NCI-H526 treated with DMSO at 0.1 percent for 48 hours (cell line): Measurements from ENCODE around the gene GLT8D2.

Experiments used
- DNase-seq: peaks from one replicate; lab custom pipeline; 2025; lab: John Stamatoyannopoulos, UW

Gene GLT8D2

DNA sequence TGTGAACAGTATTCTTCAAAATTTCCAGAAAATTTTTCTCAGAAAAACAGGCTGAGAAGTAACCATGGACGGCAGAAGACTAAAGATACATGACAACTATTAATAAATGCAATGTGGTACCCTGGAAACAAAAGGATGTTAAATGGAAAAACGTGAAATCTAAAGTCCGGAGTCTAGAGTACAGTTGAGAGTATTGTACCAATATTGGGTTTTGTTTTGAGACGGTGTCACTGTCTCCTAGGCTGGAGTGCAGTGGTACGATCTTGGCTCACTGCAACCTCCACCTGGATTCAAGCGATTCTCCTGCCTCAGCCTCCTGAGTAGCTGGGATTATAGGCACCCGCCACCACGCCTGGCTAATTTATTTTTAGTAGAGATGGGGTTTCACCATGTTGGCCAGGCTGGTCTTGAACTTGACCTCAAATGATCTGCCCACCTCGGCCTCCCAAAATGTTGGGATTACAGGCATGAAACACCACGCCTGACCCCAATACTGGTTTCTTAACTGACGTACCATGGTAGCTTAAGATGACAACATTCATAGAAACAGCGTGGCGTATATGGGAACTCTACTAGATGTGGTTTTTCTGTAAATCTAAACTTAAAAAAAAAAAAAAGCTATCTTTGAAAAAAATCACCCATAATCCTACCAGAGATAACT, 101.1 kb downstream of the GLT8D2 start:
- DNase-seq: no peak

DNA sequence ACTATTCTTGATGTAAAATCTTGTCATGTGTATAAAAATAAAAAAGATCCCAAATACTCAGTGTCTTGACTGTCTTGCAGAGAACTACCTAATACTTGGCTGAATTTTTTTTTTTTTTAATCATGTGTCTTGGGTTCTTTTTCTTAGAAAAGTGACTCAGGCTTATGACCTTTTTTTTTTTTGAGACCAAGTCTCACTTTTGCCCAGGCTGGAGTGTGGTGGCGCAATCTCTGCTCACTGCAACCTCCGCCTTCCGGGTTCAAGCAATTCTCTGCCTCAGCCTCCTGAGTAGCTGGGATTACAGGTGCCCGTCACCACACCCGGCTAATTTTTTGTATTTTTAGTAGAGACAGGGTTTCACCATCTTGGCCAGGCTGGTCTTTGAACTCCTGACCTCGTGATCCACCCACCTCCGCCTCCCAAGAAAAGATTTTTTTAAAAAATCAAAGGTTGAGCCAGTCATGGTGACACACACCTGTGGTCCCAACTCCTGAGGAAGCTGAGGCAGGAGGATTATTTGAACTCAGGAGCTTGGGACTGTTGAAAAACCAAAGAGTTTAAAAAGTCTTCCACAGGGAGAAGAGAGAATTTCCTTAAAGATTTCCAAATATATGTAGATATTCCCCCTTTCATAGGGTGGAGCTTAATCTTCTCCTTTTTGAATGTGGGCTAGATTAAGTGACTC, 102.0 kb downstream of the GLT8D2 start:
- no peak for DNase-seq

DNA sequence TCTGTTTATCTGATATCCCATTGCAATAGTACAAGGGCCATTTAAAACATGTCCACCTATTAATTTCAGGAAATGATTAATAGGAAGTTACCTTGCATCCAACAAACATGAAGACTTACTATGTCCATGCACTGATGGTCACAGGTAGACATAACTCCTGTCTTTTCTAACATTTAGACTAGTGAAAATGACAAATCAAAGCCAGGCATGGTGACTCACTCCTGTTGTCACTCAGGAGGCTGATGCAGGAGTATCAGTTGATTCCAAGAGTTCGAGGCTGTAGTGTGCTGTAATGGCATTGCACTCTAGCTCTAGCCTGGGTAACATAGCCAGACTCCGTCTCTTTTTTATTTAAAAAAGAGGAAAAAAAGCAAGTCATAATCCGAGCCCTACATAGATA, 105.0 kb downstream of the GLT8D2 start:
- DNase-seq: no peak
